K562 (cell line): ENCODE results near the gene ALS2. TPM values are rescaled to one million over a fixed set of nuclear protein-coding genes. Genes with fewer than 3 reads are reported as not detected.

ENCODE experiments used
- CEBPB ChIP-seq: fragments of 450-650 bp; IDR thresholded peaks from 2 replicates; pipeline ENCODE4 v1.6.1; 2016; ENCODE audit warnings: missing genetic modification characterization, missing compliant biosample characterization
- DACH1 ChIP-seq: fragments of 450-650 bp; IDR thresholded peaks from 2 replicates; pipeline ENCODE4 v1.6.1; 2018; ENCODE audit not compliant: partially characterized antibody
- ETV5 ChIP-seq: sonication (generic); formaldehyde crosslinking; IDR thresholded peaks from 2 replicates; pipeline ENCODE4 v1.4.0; 2020; ENCODE audit warnings: low read depth, mild to moderate bottlenecking, missing genetic modification reagents
- HMGN3 ChIP-seq: IDR thresholded peaks from 2 replicates; pipeline ENCODE4 v1.6.1; 2011; ENCODE audit warnings: borderline replicate concordance, low read depth, mild to moderate bottlenecking, mixed read lengths, low read length; ENCODE audit not compliant: insufficient read length; ENCODE audit errors: extremely low read depth
- JUN ChIP-seq, 2 experiments: sonication (generic) in 1 of 2; formaldehyde crosslinking in 1 of 2; IDR thresholded peaks; 2 replicates each; pipeline versions ENCODE4 v1.6.1 to v1.8.0; 2012 to 2022; ENCODE audit warnings: borderline replicate concordance in 2 of 2, mild to moderate bottlenecking in 2 of 2, improper control_type of control experiment in 1 of 2, low read depth in 1 of 2, low read length in 1 of 2, missing genetic modification reagents in 1 of 2
- RB1 ChIP-seq: fragments of 450-650 bp; IDR thresholded peaks from 2 replicates; pipeline ENCODE4 v1.6.1; 2017; ENCODE audit warnings: low read depth, mild to moderate bottlenecking
- RBM39 ChIP-seq: fragments of 200-400 bp; formaldehyde crosslinking; optimal IDR thresholded peaks from 2 replicates; pipeline ENCODE3; 2018; ENCODE audit warnings: low read depth, low read length
- SNRNP70 ChIP-seq: fragments of 200-400 bp; formaldehyde crosslinking; optimal IDR thresholded peaks from 2 replicates; pipeline ENCODE3; 2017; ENCODE audit warnings: low read depth, low read length
- TEAD4 ChIP-seq, 2 experiments: sonication (generic) in 1 of 2; formaldehyde crosslinking in 1 of 2; IDR thresholded peaks; 2 replicates each; pipeline versions ENCODE4 v1.6.1 to v1.8.0; 2012 to 2022; ENCODE audit warnings: borderline replicate concordance in 1 of 2, inconsistent platforms in 1 of 2, low read length in 1 of 2, mild to moderate bottlenecking in 1 of 2, missing genetic modification reagents in 1 of 2
- ZFX ChIP-seq: sonication (generic); formaldehyde crosslinking; IDR thresholded peaks from 2 replicates; pipeline ENCODE4 v1.8.0; 2022; ENCODE audit warnings: mild to moderate bottlenecking, missing genetic modification reagents, moderate library complexity
- polyA plus RNA-seq, 8 experiments: library from polyadenylated mRNA; depleted of rRNA in 4 of 8; stranded (reverse) in 5 of 8; unstranded in 3 of 8; fragments of >200 nt; fragmentation: Nextera tagmentation in 2 of 8; fragmentation: Illumina TruSeq in 1 of 8; extraction: Ambion mirVana in 2 of 8; extraction: Trizol in 1 of 8; gene quantifications; 2 replicates each; pipeline versions ENCODE4 v1.2.1 to v1.2.3, GENCODE V29; 2011 to 2014; ENCODE audit warnings: inconsistent platforms in 1 of 8, missing spikeins in 1 of 8
- total RNA-seq, 7 experiments: library from RNA; depleted of rRNA in 6 of 7; stranded (reverse); fragments of >200 nt in 6 of 7; fragmentation: Illumina TruSeq in 2 of 7; extraction: Trizol in 2 of 7; gene quantifications; 2 replicates each; pipeline versions ENCODE4 v1.2.1 to v1.2.3, GENCODE V29; 2011 to 2021; ENCODE audit warnings: low replicate concordance in 1 of 7
- TF ChIP-seq, protein P1 (sequence below): fragments of 450-650 bp; IDR thresholded peaks from 2 replicates; pipeline ENCODE4 v1.6.1; 2018; ENCODE audit warnings: mild to moderate bottlenecking, low read depth; ENCODE audit not compliant: partially characterized antibody
- TF ChIP-seq, protein P2 (sequence below): fragments of 250-450 bp; sonication (Bioruptor Pico); IDR thresholded peaks from 2 replicates; pipeline ENCODE4 v1.4.0; 2020
- TF ChIP-seq, protein P3 (sequence below): sonication (generic); formaldehyde crosslinking; IDR thresholded peaks from 2 replicates; pipeline ENCODE4 v1.8.0; 2022; ENCODE audit warnings: missing genetic modification reagents, mild to moderate bottlenecking, moderate library complexity, borderline replicate concordance
- TF ChIP-seq, protein P4 (sequence below), 2 experiments: IDR thresholded peaks; 2 replicates each; pipeline ENCODE4 v1.6.1; 2011; ENCODE audit warnings: borderline replicate concordance in 1 of 2, control low read depth in 1 of 2, low read depth in 1 of 2, low read length in 1 of 2, mild to moderate bottlenecking in 1 of 2, mixed read lengths in 1 of 2, moderate library complexity in 1 of 2; ENCODE audit not compliant: insufficient read depth in 1 of 2, insufficient read length in 1 of 2, poor library complexity in 1 of 2, severe bottlenecking in 1 of 2; ENCODE audit errors: extremely low read depth in 1 of 2
- TF ChIP-seq, protein P5 (sequence below): fragments of 450-650 bp; IDR thresholded peaks from 2 replicates; pipeline ENCODE4 v1.6.1; 2016; ENCODE audit warnings: mild to moderate bottlenecking

ALS2 gene
- total and polyA plus RNA-seq, 9 of the 15 experiments (the other 6 are each of a cell fraction or from before 2014, with no cell fraction given) = 5.2 to 17.7 (median 11.6) TPM

DNA sequence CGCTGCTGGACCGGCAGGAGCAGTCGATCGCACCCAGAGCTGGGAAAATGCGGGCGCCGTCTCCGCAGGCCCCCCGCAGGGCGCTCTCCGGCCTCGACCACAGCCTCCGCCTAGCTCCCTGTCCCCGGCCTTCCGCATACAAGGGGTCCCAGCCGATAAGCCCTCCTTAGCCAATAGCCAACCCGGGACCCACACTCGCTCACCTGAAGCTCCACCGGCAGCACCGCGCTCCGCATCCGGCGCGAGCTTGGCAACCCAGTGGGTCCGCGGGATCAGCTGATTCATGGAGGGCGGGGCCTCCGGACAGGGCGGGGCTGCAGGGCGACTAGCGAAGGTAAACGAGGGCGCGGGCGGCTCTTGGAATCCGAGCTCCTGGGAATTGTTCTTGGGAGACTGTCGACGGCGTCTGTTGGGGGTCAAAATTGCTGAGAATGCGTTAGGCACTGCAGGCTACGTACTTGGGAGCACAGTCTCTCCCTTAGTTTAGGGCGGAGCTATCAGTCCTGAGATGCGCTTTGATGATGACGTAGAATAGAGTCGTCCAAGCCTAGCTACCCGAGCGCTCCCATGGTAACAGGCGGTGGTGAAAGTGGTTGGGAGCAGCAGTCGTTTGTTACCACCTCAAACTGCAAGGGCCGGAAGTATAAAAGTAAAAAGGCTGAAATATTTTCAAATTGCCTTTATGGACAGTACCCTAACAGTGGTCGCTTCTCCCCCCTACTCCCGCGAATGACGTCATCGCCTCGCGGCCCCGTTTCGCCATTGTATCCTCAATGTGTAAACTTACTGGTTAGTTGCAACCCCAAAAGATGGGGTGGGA lies at the start of gene ALS2 (continued):
- TF ChIP-seq, protein P1, sequence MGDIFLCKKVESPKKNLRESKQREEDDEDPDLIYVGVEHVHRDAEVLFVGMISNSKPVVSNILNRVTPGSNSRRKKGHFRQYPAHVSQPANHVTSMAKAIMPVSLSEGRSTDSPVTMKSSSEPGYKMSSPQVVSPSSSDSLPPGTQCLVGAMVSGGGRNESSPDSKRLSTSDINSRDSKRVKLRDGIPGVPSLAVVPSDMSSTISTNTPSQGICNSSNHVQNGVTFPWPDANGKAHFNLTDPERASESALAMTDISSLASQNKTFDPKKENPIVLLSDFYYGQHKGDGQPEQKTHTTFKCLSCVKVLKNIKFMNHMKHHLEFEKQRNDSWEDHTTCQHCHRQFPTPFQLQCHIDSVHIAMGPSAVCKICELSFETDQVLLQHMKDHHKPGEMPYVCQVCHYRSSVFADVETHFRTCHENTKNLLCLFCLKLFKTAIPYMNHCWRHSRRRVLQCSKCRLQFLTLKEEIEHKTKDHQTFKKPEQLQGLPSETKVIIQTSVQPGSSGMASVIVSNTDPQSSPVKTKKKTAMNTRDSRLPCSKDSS = no peak
- peak; percentile 57 for TF ChIP-seq ZFX (CRISPR knock-in tag)
- no peak; the same call in 1 of the 2 replicates for TF ChIP-seq TEAD4 (IDR thresholded peaks at IDR 0.05; ENCODE audit: low read length)
- TF ChIP-seq TEAD4 (CRISPR knock-in tag; IDR thresholded peaks at IDR 0.05; ENCODE audit: borderline replicate concordance) = no peak
- TF ChIP-seq RB1 = peak; percentile 25; the same call in 1 of the 2 replicates
- TF ChIP-seq JUN (IDR thresholded peaks at IDR 0.05; ENCODE audit: borderline replicate concordance, low read depth, low read length) = peak; percentile 87
- TF ChIP-seq JUN (CRISPR knock-in tag; IDR thresholded peaks at IDR 0.05; ENCODE audit: borderline replicate concordance) = no peak
- TF ChIP-seq RBM39 = no peak
- TF ChIP-seq, protein P2, sequence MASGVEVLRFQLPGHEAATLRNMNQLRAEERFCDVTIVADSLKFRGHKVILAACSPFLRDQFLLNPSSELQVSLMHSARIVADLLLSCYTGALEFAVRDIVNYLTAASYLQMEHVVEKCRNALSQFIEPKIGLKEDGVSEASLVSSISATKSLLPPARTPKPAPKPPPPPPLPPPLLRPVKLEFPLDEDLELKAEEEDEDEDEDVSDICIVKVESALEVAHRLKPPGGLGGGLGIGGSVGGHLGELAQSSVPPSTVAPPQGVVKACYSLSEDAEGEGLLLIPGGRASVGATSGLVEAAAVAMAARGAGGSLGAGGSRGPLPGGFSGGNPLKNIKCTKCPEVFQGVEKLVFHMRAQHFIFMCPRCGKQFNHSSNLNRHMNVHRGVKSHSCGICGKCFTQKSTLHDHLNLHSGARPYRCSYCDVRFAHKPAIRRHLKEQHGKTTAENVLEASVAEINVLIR (CRISPR knock-in tag) = peak; percentile 84
- TF ChIP-seq SNRNP70 = no peak
- TF ChIP-seq, protein P3, sequence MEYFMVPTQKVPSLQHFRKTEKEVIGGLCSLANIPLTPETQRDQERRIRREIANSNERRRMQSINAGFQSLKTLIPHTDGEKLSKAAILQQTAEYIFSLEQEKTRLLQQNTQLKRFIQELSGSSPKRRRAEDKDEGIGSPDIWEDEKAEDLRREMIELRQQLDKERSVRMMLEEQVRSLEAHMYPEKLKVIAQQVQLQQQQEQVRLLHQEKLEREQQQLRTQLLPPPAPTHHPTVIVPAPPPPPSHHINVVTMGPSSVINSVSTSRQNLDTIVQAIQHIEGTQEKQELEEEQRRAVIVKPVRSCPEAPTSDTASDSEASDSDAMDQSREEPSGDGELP (CRISPR knock-in tag) = peak; percentile 99
- TF ChIP-seq, protein P4, sequence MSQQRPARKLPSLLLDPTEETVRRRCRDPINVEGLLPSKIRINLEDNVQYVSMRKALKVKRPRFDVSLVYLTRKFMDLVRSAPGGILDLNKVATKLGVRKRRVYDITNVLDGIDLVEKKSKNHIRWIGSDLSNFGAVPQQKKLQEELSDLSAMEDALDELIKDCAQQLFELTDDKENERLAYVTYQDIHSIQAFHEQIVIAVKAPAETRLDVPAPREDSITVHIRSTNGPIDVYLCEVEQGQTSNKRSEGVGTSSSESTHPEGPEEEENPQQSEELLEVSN (IDR thresholded peaks at IDR 0.05; ENCODE audit: borderline replicate concordance in 1 of 2, extremely low read depth in 1 of 2, insufficient read depth in 1 of 2, insufficient read length in 1 of 2, low read depth in 1 of 2, low read length in 1 of 2, poor library complexity in 1 of 2, severe bottlenecking in 1 of 2) = peak in 1 of 2 experiments; percentile 5
- TF ChIP-seq DACH1 = peak; percentile 92
- TF ChIP-seq HMGN3 = peak; percentile 59
- TF ChIP-seq, protein P5, sequence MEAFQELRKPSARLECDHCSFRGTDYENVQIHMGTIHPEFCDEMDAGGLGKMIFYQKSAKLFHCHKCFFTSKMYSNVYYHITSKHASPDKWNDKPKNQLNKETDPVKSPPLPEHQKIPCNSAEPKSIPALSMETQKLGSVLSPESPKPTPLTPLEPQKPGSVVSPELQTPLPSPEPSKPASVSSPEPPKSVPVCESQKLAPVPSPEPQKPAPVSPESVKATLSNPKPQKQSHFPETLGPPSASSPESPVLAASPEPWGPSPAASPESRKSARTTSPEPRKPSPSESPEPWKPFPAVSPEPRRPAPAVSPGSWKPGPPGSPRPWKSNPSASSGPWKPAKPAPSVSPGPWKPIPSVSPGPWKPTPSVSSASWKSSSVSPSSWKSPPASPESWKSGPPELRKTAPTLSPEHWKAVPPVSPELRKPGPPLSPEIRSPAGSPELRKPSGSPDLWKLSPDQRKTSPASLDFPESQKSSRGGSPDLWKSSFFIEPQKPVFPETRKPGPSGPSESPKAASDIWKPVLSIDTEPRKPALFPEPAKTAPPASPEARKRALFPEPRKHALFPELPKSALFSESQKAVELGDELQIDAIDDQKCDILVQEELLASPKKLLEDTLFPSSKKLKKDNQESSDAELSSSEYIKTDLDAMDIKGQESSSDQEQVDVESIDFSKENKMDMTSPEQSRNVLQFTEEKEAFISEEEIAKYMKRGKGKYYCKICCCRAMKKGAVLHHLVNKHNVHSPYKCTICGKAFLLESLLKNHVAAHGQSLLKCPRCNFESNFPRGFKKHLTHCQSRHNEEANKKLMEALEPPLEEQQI = no peak
- TF ChIP-seq ETV5 = 0 out of 2 replicates have a peak, but pooled peaks have one; percentile 53
- 0 out of 2 replicates have a peak, but pooled peaks have one; percentile 16 for TF ChIP-seq CEBPB (tag)
